H9 (cell line): Measurements from ENCODE around the gene PALD1. TPM values are rescaled to one million over a fixed set of nuclear protein-coding genes. Genes with fewer than 3 reads are reported as not detected.

Experiments
- DNase-seq: peaks from one replicate; pipeline ENCODE4 v3.0.0-alpha.2; 2017
- H2AFZ ChIP-seq: one replicate; pipeline ENCODE4 v1.6.1; 2013; ENCODE audit warnings: mild to moderate bottlenecking, low read length, control low read depth, moderate library complexity
- H2AK5ac ChIP-seq: 2 replicates; pipeline ENCODE4 v1.6.1; 2013; ENCODE audit warnings: low read length, control low read depth, mixed read lengths; ENCODE audit not compliant: insufficient read length
- H2BK120ac ChIP-seq: one replicate; pipeline ENCODE4 v1.6.1; 2013; ENCODE audit warnings: low read depth, mild to moderate bottlenecking, low read length, control low read depth, inconsistent platforms; ENCODE audit not compliant: poor library complexity, severe bottlenecking
- H2BK12ac ChIP-seq: 2 replicates; pipeline ENCODE4 v1.6.1; 2013; ENCODE audit warnings: low read length, control low read depth, mixed read lengths, low read depth; ENCODE audit not compliant: insufficient read length
- H2BK15ac ChIP-seq: 2 replicates; pipeline ENCODE4 v1.6.1; 2013; ENCODE audit warnings: low read depth, low read length, control low read depth
- H2BK20ac ChIP-seq: one replicate; pipeline ENCODE4 v1.6.1; 2013; ENCODE audit warnings: low read depth, mild to moderate bottlenecking, low read length, control low read depth, inconsistent platforms; ENCODE audit not compliant: poor library complexity, severe bottlenecking
- H2BK5ac ChIP-seq: 2 replicates; pipeline ENCODE4 v1.6.1; 2013; ENCODE audit warnings: low read length, control low read depth, mixed read lengths; ENCODE audit not compliant: insufficient read length
- H3K14ac ChIP-seq: 2 replicates; pipeline ENCODE4 v1.6.1; 2013; ENCODE audit warnings: low read length, control low read depth; ENCODE audit not compliant: insufficient read depth
- H3K18ac ChIP-seq: 2 replicates; pipeline ENCODE4 v1.6.1; 2013; ENCODE audit warnings: low read depth, mild to moderate bottlenecking, mixed read lengths, low read length, control low read depth; ENCODE audit not compliant: insufficient read length
- H3K23ac ChIP-seq: 2 replicates; pipeline ENCODE4 v1.6.1; 2013; ENCODE audit warnings: low read length, control low read depth, mixed read lengths, low read depth; ENCODE audit not compliant: insufficient read length
- H3K23me2 ChIP-seq: 2 replicates; pipeline ENCODE4 v1.6.1; 2013; ENCODE audit warnings: low read depth, mild to moderate bottlenecking, mixed read lengths, low read length, control low read depth; ENCODE audit not compliant: insufficient read length, poor library complexity, severe bottlenecking
- H3K27ac ChIP-seq: 2 replicates; pipeline ENCODE4 v1.5.1; 2013; ENCODE audit warnings: low read length, control low read depth, mixed read lengths, low read depth; ENCODE audit not compliant: insufficient read length
- H3K27me3 ChIP-seq: 2 replicates; pipeline ENCODE4 v1.6.1; 2013; ENCODE audit warnings: low read length, control low read depth, inconsistent platforms; ENCODE audit not compliant: insufficient read depth
- H3K4ac ChIP-seq: 2 replicates; pipeline ENCODE4 v1.6.1; 2013; ENCODE audit warnings: low read depth, mild to moderate bottlenecking, control low read depth, inconsistent platforms, low read length, moderate library complexity
- H3K4me1 ChIP-seq: 2 replicates; pipeline ENCODE4 v1.6.1; 2013; ENCODE audit warnings: low read length, control low read depth, inconsistent platforms; ENCODE audit not compliant: insufficient read depth
- H3K4me2 ChIP-seq: 2 replicates; pipeline ENCODE4 v1.6.1; 2013; ENCODE audit warnings: low read length, control low read depth, mixed read lengths; ENCODE audit not compliant: insufficient read length, insufficient read depth
- H3K56ac ChIP-seq: 2 replicates; pipeline ENCODE4 v1.6.1; 2013; ENCODE audit warnings: low read depth, mild to moderate bottlenecking, mixed read lengths, low read length, control low read depth; ENCODE audit not compliant: insufficient read length
- H3K79me1 ChIP-seq: 2 replicates; pipeline ENCODE4 v1.6.1; 2013; ENCODE audit warnings: low read depth, mild to moderate bottlenecking, moderate library complexity, low read length, control low read depth, inconsistent platforms; ENCODE audit not compliant: insufficient read depth, poor library complexity, severe bottlenecking
- H3K79me2 ChIP-seq: 2 replicates; pipeline ENCODE4 v1.6.1; 2013; ENCODE audit warnings: low read length, control low read depth, inconsistent platforms; ENCODE audit not compliant: insufficient read depth
- H3K9ac ChIP-seq: 2 replicates; pipeline ENCODE4 v1.6.1; 2013; ENCODE audit warnings: low read length, control low read depth, mixed read lengths; ENCODE audit not compliant: insufficient read length; ENCODE audit errors: extremely low read depth
- H3K9me3 ChIP-seq: one replicate; pipeline ENCODE4 v1.6.1; 2013; ENCODE audit warnings: low read depth, low read length, inconsistent platforms; ENCODE audit not compliant: control insufficient read depth
- H3T11ph ChIP-seq: one replicate; pipeline ENCODE4 v1.6.1; 2013; ENCODE audit warnings: mild to moderate bottlenecking, low read length, control low read depth, inconsistent platforms
- H4K20me1 ChIP-seq: one replicate; pipeline ENCODE4 v1.6.1; 2013; ENCODE audit not compliant: control insufficient read depth, insufficient read length, insufficient read depth
- H4K5ac ChIP-seq: 2 replicates; pipeline ENCODE4 v1.6.1; 2013; ENCODE audit warnings: low read depth, mild to moderate bottlenecking, mixed read lengths, low read length, control low read depth; ENCODE audit not compliant: insufficient read length
- H4K8ac ChIP-seq: replicated peaks from 2 replicates; pipeline ENCODE4 v1.6.1; 2013; ENCODE audit warnings: low read length, control low read depth, mixed read lengths, low read depth; ENCODE audit not compliant: insufficient read length
- H4K91ac ChIP-seq: 2 replicates; pipeline ENCODE4 v1.6.1; 2013; ENCODE audit warnings: low read depth, mild to moderate bottlenecking, moderate library complexity, mixed read lengths, low read length, control low read depth; ENCODE audit not compliant: insufficient read length
- H3K27ac Mint-ChIP-seq, 3 experiments: 2 replicates in 2 of 3; 3 replicates in 1 of 3; pipeline ENCODE4 v1.8.0; 2020 to 2021; ENCODE audit warnings: mixed read lengths in 3 of 3, mild to moderate bottlenecking in 1 of 3, moderate library complexity in 1 of 3
- H3K27me3 Mint-ChIP-seq: 2 replicates; pipeline ENCODE4 v1.8.0; 2021; ENCODE audit warnings: low read depth, mild to moderate bottlenecking, moderate library complexity, mixed read lengths
- H3K36me3 Mint-ChIP-seq, 3 experiments: 2 replicates in 2 of 3; 3 replicates in 1 of 3; pipeline ENCODE4 v1.8.0; 2020 to 2021; ENCODE audit warnings: low read depth in 3 of 3, mixed read lengths in 3 of 3; ENCODE audit not compliant: insufficient read depth in 1 of 3
- H3K4me1 Mint-ChIP-seq, 2 experiments: 2 replicates each; pipeline ENCODE4 v1.8.0; 2020; ENCODE audit warnings: mixed read lengths in 2 of 2
- H3K4me3 Mint-ChIP-seq, 2 experiments: 2 replicates in 1 of 2; 3 replicates in 1 of 2; pipeline ENCODE4 v1.8.0; 2020 to 2021; ENCODE audit warnings: mild to moderate bottlenecking in 2 of 2, mixed read lengths in 2 of 2, moderate library complexity in 1 of 2
- H3K9me3 Mint-ChIP-seq, 2 experiments: 2 replicates in 1 of 2; 3 replicates in 1 of 2; pipeline ENCODE4 v1.8.0; 2020; ENCODE audit warnings: mild to moderate bottlenecking in 2 of 2, mixed read lengths in 2 of 2, moderate library complexity in 1 of 2
- WGBS: extraction: QIAGEN DNeasy Blood & Tissue Kit; methylation state at CpG from one replicate; pipeline ENCODE4 v1.1.7; 2013; ENCODE audit warnings: missing lambda C conversion rate, low lambda C conversion rate, mixed read lengths; ENCODE audit not compliant: insufficient read length; ENCODE audit errors: extremely low coverage; 5-methylcytosine and 5-hydroxymethylcytosine counted together
- total RNA-seq: library from RNA; stranded (reverse); gene quantifications from 2 replicates; pipeline ENCODE4 v1.2.1, GENCODE V29; 2021
- TF ChIP-seq, protein P1 (sequence below): fragments of 200-600 bp; sonication (generic); conservative IDR thresholded peaks from 3 replicates; pipeline ENCODE4 v1.8.0; 2021; ENCODE audit warnings: antibody characterized with exemption, mild to moderate bottlenecking

PALD1 gene
- total RNA-seq, 1 experiment from 2014 or later: 21.1 TPM

GRCh38 chr10:70472799-70473454 lies 5.6 kb upstream of the PALD1 start:
- Histone ChIP-seq H3K79me1 (no peaks in the 10 kb centered on the region), H3K79me2 (no peaks in the 10 kb centered on the region), H3K18ac (no peak overlapping the region), H2BK5ac (no peak overlapping the region), H3K23me2 (peaks cover 5% of the 10 kb centered on the region), H3K9me3 (no peaks in the 10 kb centered on the region), H3K27ac (no peak overlapping the region), H2AFZ (no peak overlapping the region), H2BK120ac (no peak overlapping the region), H4K5ac (no peak overlapping the region), H3K14ac (no peak overlapping the region), H3T11ph (no peak overlapping the region), H3K4me2 (no peak overlapping the region), H3K9ac (no peak overlapping the region), H4K8ac (no peak overlapping the region), H2BK15ac (no peak overlapping the region), H3K27me3 (no peaks in the 10 kb centered on the region), H3K23ac (no peak overlapping the region), H3K56ac (no peak overlapping the region), H4K20me1 (no peaks in the 10 kb centered on the region), H2AK5ac (no peak overlapping the region), H2BK20ac (no peak overlapping the region), H2BK12ac (no peak overlapping the region), H3K4me1 (no peaks in the 10 kb centered on the region), H4K91ac (no peak overlapping the region), H3K4ac (no peak overlapping the region)
- no peak for DNase-seq
- WGBS: no CpG with 5 or more reads among the region's 8 CpGs
- H3K36me3 Mint-ChIP-seq: no peaks in the 10 kb centered on the region
- H3K27ac Mint-ChIP-seq: no peak overlapping the region
- TF ChIP-seq, protein P1, sequence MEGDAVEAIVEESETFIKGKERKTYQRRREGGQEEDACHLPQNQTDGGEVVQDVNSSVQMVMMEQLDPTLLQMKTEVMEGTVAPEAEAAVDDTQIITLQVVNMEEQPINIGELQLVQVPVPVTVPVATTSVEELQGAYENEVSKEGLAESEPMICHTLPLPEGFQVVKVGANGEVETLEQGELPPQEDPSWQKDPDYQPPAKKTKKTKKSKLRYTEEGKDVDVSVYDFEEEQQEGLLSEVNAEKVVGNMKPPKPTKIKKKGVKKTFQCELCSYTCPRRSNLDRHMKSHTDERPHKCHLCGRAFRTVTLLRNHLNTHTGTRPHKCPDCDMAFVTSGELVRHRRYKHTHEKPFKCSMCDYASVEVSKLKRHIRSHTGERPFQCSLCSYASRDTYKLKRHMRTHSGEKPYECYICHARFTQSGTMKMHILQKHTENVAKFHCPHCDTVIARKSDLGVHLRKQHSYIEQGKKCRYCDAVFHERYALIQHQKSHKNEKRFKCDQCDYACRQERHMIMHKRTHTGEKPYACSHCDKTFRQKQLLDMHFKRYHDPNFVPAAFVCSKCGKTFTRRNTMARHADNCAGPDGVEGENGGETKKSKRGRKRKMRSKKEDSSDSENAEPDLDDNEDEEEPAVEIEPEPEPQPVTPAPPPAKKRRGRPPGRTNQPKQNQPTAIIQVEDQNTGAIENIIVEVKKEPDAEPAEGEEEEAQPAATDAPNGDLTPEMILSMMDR: no peak
- peaks cover 15 to 18% of the 10 kb centered on the region in 2 experiments for H3K4me1 Mint-ChIP-seq
- no peak overlapping the region for H3K4me3 Mint-ChIP-seq
- peaks cover 3% of the 10 kb centered on the region for H3K27me3 Mint-ChIP-seq
- no peaks in the 10 kb centered on the region for H3K9me3 Mint-ChIP-seq
